IPS-18c (cell line): ENCODE measurements around the gene BCAS3.
A peak's percentile ranks its signal among the peaks of the same experiment; 100 is the strongest.

ENCODE experiments used
- H3K4me3 ChIP-seq: 2 replicates; pipeline ENCODE4 v1.7.0; 2013; ENCODE audit warnings: low read depth, mild to moderate bottlenecking, low read length, moderate library complexity; ENCODE audit not compliant: insufficient read depth
- H3K9me3 ChIP-seq: one replicate; pipeline ENCODE4 v1.6.1; 2013; ENCODE audit warnings: mild to moderate bottlenecking, low read length, moderate library complexity; ENCODE audit not compliant: control insufficient read depth, insufficient read depth

BCAS3 gene

GRCh38 chr17:61403801-61404662 is 726.4 kb downstream of the BCAS3 start:
- H3K4me3 ChIP-seq: peak overlapping the region; percentile 20; the same call in 1 of the 2 replicates
- H3K9me3 ChIP-seq: peaks cover 6% of the 10 kb centered on the region

- peaks cover 6% of the 10 kb centered on the region for H3K9me3 ChIP-seq
- peak overlapping the region; percentile 20; the same call in 1 of the 2 replicates for H3K4me3 ChIP-seq
Measured at GRCh38 chr17:61404663-61404912, 726.9 kb downstream of the BCAS3 start.

GRCh38 chr17:61404913-61405685 is 727.4 kb downstream of the BCAS3 start:
- peak overlapping the region; percentile 21; the same call in 1 of the 2 replicates for H3K4me3 ChIP-seq
- peaks cover 10% of the 10 kb centered on the region for H3K9me3 ChIP-seq

- H3K4me3 ChIP-seq: no peak overlapping the region
- peaks cover 10% of the 10 kb centered on the region for H3K9me3 ChIP-seq
Measured at GRCh38 chr17:61405686-61406536, 728.3 kb downstream of the BCAS3 start.

GRCh38 chr17:61406537-61406845 is 728.8 kb downstream of the BCAS3 start:
- H3K4me3 ChIP-seq: no peak overlapping the region
- peaks cover 12% of the 10 kb centered on the region for H3K9me3 ChIP-seq

GRCh38 chr17:61406971-61407911 is 729.6 kb downstream of the BCAS3 start:
- Histone ChIP-seq H3K4me3 (no peak overlapping the region), H3K9me3 (peaks cover 12% of the 10 kb centered on the region)

- Histone ChIP-seq H3K9me3 (peaks cover 12% of the 10 kb centered on the region), H3K4me3 (no peak overlapping the region)
Measured at GRCh38 chr17:61408151-61409041, 730.7 kb downstream of the BCAS3 start.

- Histone ChIP-seq H3K4me3 (peak overlapping the region; percentile 36; the same call in 1 of the 2 replicates), H3K9me3 (peaks cover 12% of the 10 kb centered on the region)
Measured at GRCh38 chr17:61409301-61410112, 731.9 kb downstream of the BCAS3 start.

- H3K9me3 ChIP-seq: peaks cover 10% of the 10 kb centered on the region
- H3K4me3 ChIP-seq: peak overlapping the region; percentile 66
Measured at GRCh38 chr17:61410141-61411010, 732.7 kb downstream of the BCAS3 start.

- peaks cover 8% of the 10 kb centered on the region for H3K9me3 ChIP-seq
- peak overlapping the region; percentile 66; the same call in 1 of the 2 replicates for H3K4me3 ChIP-seq
Measured at GRCh38 chr17:61411011-61411260, 733.3 kb downstream of the BCAS3 start.

GRCh38 chr17:61411261-61412142 is 733.9 kb downstream of the BCAS3 start:
- peaks cover 8% of the 10 kb centered on the region for H3K9me3 ChIP-seq
- peak overlapping the region; percentile 66 for H3K4me3 ChIP-seq

GRCh38 chr17:61412143-61412859 is 734.6 kb downstream of the BCAS3 start:
- peak overlapping the region; percentile 66 for H3K4me3 ChIP-seq

More at GRCh38 chr17:61412143-61412859, 734.6 kb downstream of the BCAS3 start:
- peaks cover 8% of the 10 kb centered on the region for H3K9me3 ChIP-seq
